Trophoblast cell (in vitro differentiated cells and primary cell): ENCODE measurements around the gene TAOK1.

Experiments used
- DNase-seq, 2 donors: peaks; one replicate each; pipeline ENCODE4 v3.0.0-alpha.2; 2016
- H2AFZ ChIP-seq: 2 replicates; pipeline ENCODE4 v1.6.1; 2013; ENCODE audit warnings: low read length, moderate library complexity, mild to moderate bottlenecking; ENCODE audit not compliant: insufficient read depth, poor library complexity
- H2AK5ac ChIP-seq: 2 replicates; pipeline ENCODE4 v1.6.1; 2013; ENCODE audit warnings: mild to moderate bottlenecking, low read length
- H2BK120ac ChIP-seq: 2 replicates; pipeline ENCODE4 v1.6.1; 2013; ENCODE audit warnings: low read length, mild to moderate bottlenecking, moderate library complexity; ENCODE audit not compliant: insufficient read depth, poor library complexity
- H2BK12ac ChIP-seq: 2 replicates; pipeline ENCODE4 v1.6.1; 2013; ENCODE audit warnings: mild to moderate bottlenecking, low read length, moderate library complexity
- H2BK5ac ChIP-seq: 2 replicates; pipeline ENCODE4 v1.6.1; 2013; ENCODE audit warnings: low read length, low read depth, moderate library complexity, mild to moderate bottlenecking; ENCODE audit not compliant: poor library complexity
- H3K14ac ChIP-seq: 2 replicates; pipeline ENCODE4 v1.6.1; 2013; ENCODE audit warnings: mild to moderate bottlenecking, low read length
- H3K18ac ChIP-seq: 2 replicates; pipeline ENCODE4 v1.6.1; 2013; ENCODE audit warnings: mild to moderate bottlenecking, low read length
- H3K23ac ChIP-seq: 2 replicates; pipeline ENCODE4 v1.6.1; 2013; ENCODE audit warnings: low read length
- H3K27ac ChIP-seq: 2 replicates; pipeline ENCODE4 v1.5.1; 2013; ENCODE audit warnings: low read depth, mild to moderate bottlenecking, inconsistent platforms, low read length, moderate library complexity
- H3K27me3 ChIP-seq: 2 replicates; pipeline ENCODE4 v1.6.1; 2013; ENCODE audit warnings: inconsistent platforms, mild to moderate bottlenecking, low read length, moderate library complexity; ENCODE audit not compliant: insufficient read depth
- H3K36me3 ChIP-seq, 2 experiments: 1 replicate in 1 of 2; 2 replicates in 1 of 2; pipeline ENCODE4 v1.6.1; 2013; ENCODE audit warnings: low read length in 2 of 2, mild to moderate bottlenecking in 2 of 2, moderate library complexity in 1 of 2; ENCODE audit not compliant: insufficient read depth in 2 of 2, control insufficient read depth in 1 of 2
- H3K4ac ChIP-seq: 2 replicates; pipeline ENCODE4 v1.6.1; 2013; ENCODE audit warnings: low read depth, mild to moderate bottlenecking, low read length, moderate library complexity
- H3K4me1 ChIP-seq, 2 experiments: 1 replicate in 1 of 2; 2 replicates in 1 of 2; pipeline ENCODE4 v1.6.1; 2013; ENCODE audit warnings: low read length in 2 of 2, mild to moderate bottlenecking in 2 of 2, moderate library complexity in 1 of 2; ENCODE audit not compliant: insufficient read depth in 2 of 2, control insufficient read depth in 1 of 2
- H3K4me2 ChIP-seq: 2 replicates; pipeline ENCODE4 v1.6.1; 2013; ENCODE audit warnings: inconsistent platforms, mild to moderate bottlenecking, low read length, moderate library complexity
- H3K4me3 ChIP-seq: 2 replicates; pipeline ENCODE4 v1.5.1; 2013; ENCODE audit warnings: mild to moderate bottlenecking, low read depth, low read length, inconsistent platforms
- H3K79me1 ChIP-seq: one replicate; pipeline ENCODE4 v1.6.1; 2013; ENCODE audit warnings: low read length
- H3K79me2 ChIP-seq: 2 replicates; pipeline ENCODE4 v1.6.1; 2013; ENCODE audit warnings: low read length, mild to moderate bottlenecking; ENCODE audit not compliant: control insufficient read depth, insufficient read depth, poor library complexity
- H3K9ac ChIP-seq: 2 replicates; pipeline ENCODE4 v1.6.1; 2013; ENCODE audit warnings: mild to moderate bottlenecking, low read length
- H3K9me3 ChIP-seq: 2 replicates; pipeline ENCODE4 v1.6.1; 2013; ENCODE audit warnings: low read depth, mild to moderate bottlenecking, control low read depth, inconsistent platforms, low read length; ENCODE audit not compliant: insufficient read depth
- H4K12ac ChIP-seq: 2 replicates; pipeline ENCODE4 v1.6.1; 2013; ENCODE audit warnings: low read depth, mild to moderate bottlenecking, low read length, moderate library complexity
- H4K8ac ChIP-seq: 2 replicates; pipeline ENCODE4 v1.6.1; 2013; ENCODE audit warnings: low read depth, mild to moderate bottlenecking, low read length, moderate library complexity
- H4K91ac ChIP-seq: one replicate; pipeline ENCODE4 v1.6.1; 2013; ENCODE audit warnings: low read depth, mild to moderate bottlenecking, low read length, moderate library complexity
- WGBS: extraction: QIAGEN DNeasy Blood & Tissue Kit; methylation state at CpG from one replicate; pipeline ENCODE4 v1.1.7; 2013; ENCODE audit warnings: missing lambda C conversion rate; ENCODE audit not compliant: insufficient read length, insufficient coverage; ENCODE audit errors: extremely low coverage; 5-methylcytosine and 5-hydroxymethylcytosine counted together

Gene TAOK1

GRCh38 chr17:29590411-29591145, 200.4 kb downstream of the TAOK1 start:
- Histone ChIP-seq H3K18ac (no peak overlapping the region), H2BK120ac (no peak overlapping the region), H4K12ac (no peak overlapping the region), H3K4me2 (peak overlapping the region; percentile 64), H4K8ac (peak overlapping the region; percentile 39), H3K27ac (no peak overlapping the region), H3K79me1 (peaks cover 7% of the 10 kb centered on the region), H3K9me3 (no peaks in the 10 kb centered on the region), H3K23ac (no peak overlapping the region), H2AFZ (peak overlapping the region; percentile 48), H3K14ac (no peak overlapping the region), H2BK5ac (no peak overlapping the region), H3K36me3 (no peaks in the 10 kb centered on the region), H3K4me3 (no peak overlapping the region), H3K4ac (no peak overlapping the region), H2AK5ac (no peak overlapping the region), H3K4me1 (peaks cover 35 to 37% of the 10 kb centered on the region in 2 experiments), H4K91ac (peak overlapping the region; percentile 8), H3K79me2 (peaks cover 9% of the 10 kb centered on the region), H2BK12ac (no peak overlapping the region), H3K9ac (no peak overlapping the region), H3K27me3 (peaks cover 9% of the 10 kb centered on the region)
- no CpG with 5 or more reads among the region's 30 CpGs for WGBS
- no peak for DNase-seq

- Histone ChIP-seq H3K4ac (no peak overlapping the region), H3K23ac (no peak overlapping the region), H3K14ac (no peak overlapping the region), H4K91ac (peak overlapping the region; percentile 8), H2BK5ac (no peak overlapping the region), H3K79me2 (peaks cover 9% of the 10 kb centered on the region), H2BK12ac (peak overlapping the region; percentile 19), H3K9ac (no peak overlapping the region), H3K4me2 (peak overlapping the region; percentile 64), H3K18ac (peak overlapping the region; percentile 6), H3K4me1 (peaks cover 35 to 37% of the 10 kb centered on the region in 2 experiments), H4K12ac (peak overlapping the region; percentile 20), H3K36me3 (no peaks in the 10 kb centered on the region), H3K9me3 (no peaks in the 10 kb centered on the region), H4K8ac (peak overlapping the region; percentile 39), H2AK5ac (no peak overlapping the region), H3K27ac (no peak overlapping the region), H2BK120ac (no peak overlapping the region), H3K4me3 (peak overlapping the region; percentile 56), H3K79me1 (peaks cover 7% of the 10 kb centered on the region), H3K27me3 (peaks cover 9% of the 10 kb centered on the region), H2AFZ (peak overlapping the region; percentile 48)
- DNase-seq, result no peak
- no CpG with 5 or more reads among the region's 31 CpGs for WGBS
Observed at GRCh38 chr17:29591146-29591736, 201.1 kb downstream of the TAOK1 start.

- H3K36me3 ChIP-seq, result no peaks in the 10 kb centered on the region
- peak overlapping the region; percentile 48 for H2AFZ ChIP-seq
- peak; percentile 69 to 86 for DNase-seq
- H3K4me2 ChIP-seq, result peak overlapping the region; percentile 89
- no peak overlapping the region for H4K12ac ChIP-seq
- H3K79me1 ChIP-seq, result peaks cover 7% of the 10 kb centered on the region
- H3K27me3 ChIP-seq, result peaks cover 9% of the 10 kb centered on the region
- H3K4ac ChIP-seq, result no peak overlapping the region
- H2BK120ac ChIP-seq, result no peak overlapping the region
- H2AK5ac ChIP-seq, result no peak overlapping the region
- WGBS, result no CpG with 5 or more reads among the region's 25 CpGs
- peaks cover 9% of the 10 kb centered on the region for H3K79me2 ChIP-seq
- H4K91ac ChIP-seq, result no peak overlapping the region
- H2BK12ac ChIP-seq, result no peak overlapping the region
- no peak overlapping the region for H3K18ac ChIP-seq
- H3K9ac ChIP-seq, result no peak overlapping the region
- H3K4me3 ChIP-seq, result peak overlapping the region; percentile 56
- peaks cover 35 to 37% of the 10 kb centered on the region in 2 experiments for H3K4me1 ChIP-seq
- H3K27ac ChIP-seq, result no peak overlapping the region
- H3K23ac ChIP-seq, result no peak overlapping the region
- peak overlapping the region; percentile 39 for H4K8ac ChIP-seq
- no peak overlapping the region for H2BK5ac ChIP-seq
- H3K14ac ChIP-seq, result no peak overlapping the region
- H3K9me3 ChIP-seq, result no peaks in the 10 kb centered on the region
Observed at GRCh38 chr17:29591737-29592608, 201.8 kb downstream of the TAOK1 start.

- Histone ChIP-seq H3K4me3 (peak within 1 kb of the TSS; percentile 69), H2AK5ac (no peak within 1 kb of the TSS), H3K79me1 (peaks cover 7% of the 10 kb centered on the region), H2AFZ (peak within 1 kb of the TSS; percentile 6), H2BK120ac (no peak within 1 kb of the TSS), H3K27me3 (peaks cover 9% of the 10 kb centered on the region), H3K23ac (no peak within 1 kb of the TSS), H3K4me2 (peak within 1 kb of the TSS; percentile 89), H3K79me2 (peaks cover 9% of the 10 kb centered on the region), H2BK5ac (no peak within 1 kb of the TSS), H4K8ac (no peak within 1 kb of the TSS), H2BK12ac (no peak within 1 kb of the TSS), H3K4me1 (peaks cover 33 to 36% of the 10 kb centered on the region in 2 experiments), H3K9me3 (no peaks in the 10 kb centered on the region), H3K4ac (no peak within 1 kb of the TSS), H3K18ac (no peak within 1 kb of the TSS), H3K14ac (no peak within 1 kb of the TSS), H3K36me3 (no peaks in the 10 kb centered on the region), H3K27ac (no peak within 1 kb of the TSS), H4K12ac (no peak within 1 kb of the TSS), H3K9ac (no peak within 1 kb of the TSS), H4K91ac (no peak within 1 kb of the TSS)
- peak in 1 of 2 donors; percentile 47 for DNase-seq
- no CpG with 5 or more reads among the region's 96 CpGs for WGBS
Observed at GRCh38 chr17:29592850-29593551, 202.8 kb downstream of the TAOK1 start, which contains the start of gene ANKRD13B. Gene ANKRD13B, plus strand, starts transcription at chr17:29593132. Its CDS starts 490 bp downstream, at chr17:29593622.
